H1 (cell line): Measurements from ENCODE around the gene SCN1B.

Experiments
- BRCA1 ChIP-seq: IDR thresholded peaks from 2 replicates; pipeline ENCODE4 v1.6.1; 2012; ENCODE audit warnings: low read depth, low read length, improper control_type of control experiment
- CEBPB ChIP-seq: IDR thresholded peaks from 2 replicates; pipeline ENCODE4 v1.6.1; 2012; ENCODE audit warnings: low read depth, low read length
- CTCF ChIP-seq, 3 experiments: IDR thresholded peaks; 1 replicate in 2 of 3; 2 replicates in 1 of 3; pipeline versions ENCODE4 v1.5.1 to v1.6.1; 2011; ENCODE audit warnings: low read length in 3 of 3, mild to moderate bottlenecking in 3 of 3, inconsistent platforms in 2 of 3, low read depth in 1 of 3, moderate library complexity in 1 of 3; ENCODE audit not compliant: insufficient read depth in 1 of 3; ENCODE audit errors: control extremely low read depth in 1 of 3
- EP300 ChIP-seq, 2 experiments: IDR thresholded peaks; 1 replicate in 1 of 2; 2 replicates in 1 of 2; pipeline ENCODE4 v1.6.1; 2011 to 2012; ENCODE audit warnings: low read depth in 2 of 2, low read length in 2 of 2, mild to moderate bottlenecking in 2 of 2, borderline replicate concordance in 1 of 2, inconsistent platforms in 1 of 2, moderate library complexity in 1 of 2
- MAX ChIP-seq: IDR thresholded peaks from 2 replicates; pipeline ENCODE4 v1.6.1; 2012; ENCODE audit warnings: inconsistent platforms
- POU5F1 ChIP-seq: IDR thresholded peaks from 2 replicates; pipeline ENCODE4 v1.6.1; 2011; ENCODE audit warnings: low read depth, mild to moderate bottlenecking, low read length, moderate library complexity
- RAD21 ChIP-seq, 2 experiments: IDR thresholded peaks in 1 of 2; conservative IDR thresholded peaks in 1 of 2; 2 replicates each; pipeline ENCODE4 v1.6.1; 2011; ENCODE audit warnings: low read depth in 2 of 2, low read length in 2 of 2, improper control_type of control experiment in 1 of 2, inconsistent platforms in 1 of 2, mild to moderate bottlenecking in 1 of 2, moderate library complexity in 1 of 2
- RBBP5 ChIP-seq: IDR thresholded peaks from 2 replicates; pipeline ENCODE4 v1.7.1; 2012; ENCODE audit warnings: low read depth, mild to moderate bottlenecking, inconsistent platforms, low read length, moderate library complexity, borderline replicate concordance
- SP1 ChIP-seq: IDR thresholded peaks from 2 replicates; pipeline ENCODE4 v1.6.1; 2011; ENCODE audit warnings: low read depth, low read length
- USF2 ChIP-seq: IDR thresholded peaks from 2 replicates; pipeline ENCODE4 v1.6.1; 2011; ENCODE audit warnings: low read length, improper control_type of control experiment

GRCh38 chr19:35004517-35005255 is 25.6 kb upstream of the SCN1B start:
- TF ChIP-seq RBBP5 (no peak), RAD21 (IDR thresholded peaks at IDR 0.05 in 1 of 2, conservative IDR thresholded peaks at IDR 0.05 in 1 of 2; ENCODE audit: low read depth in 2 of 2, low read length in 2 of 2) (no peak), BRCA1 (no peak), EP300 (IDR thresholded peaks at IDR 0.05; ENCODE audit: borderline replicate concordance in 1 of 2, low read depth in 2 of 2, low read length in 2 of 2) (no peak), CTCF (IDR thresholded peaks at IDR 0.05; ENCODE audit: control extremely low read depth in 1 of 3, insufficient read depth in 1 of 3, low read depth in 1 of 3, low read length in 3 of 3) (no peak), MAX (no peak), SP1 (no peak), CEBPB (no peak), USF2 (no peak), POU5F1 (no peak)
